GM19467 (cell line): ENCODE results near the gene OTOP3.
"Not testable (repeated sequence)": the region's sequence is repeated elsewhere in the genome, so short reads cannot be mapped to it uniquely, and the experiment has no call there.

ENCODE experiments used
- ATAC-seq: cut with Tn5 transposase; IDR thresholded peaks from one replicate; pipeline ENCODE4 v1.9.1; 2021; ENCODE audit warnings: mild to moderate bottlenecking, moderate library complexity; ENCODE audit not compliant: unreplicated experiment

Gene OTOP3, protein sequence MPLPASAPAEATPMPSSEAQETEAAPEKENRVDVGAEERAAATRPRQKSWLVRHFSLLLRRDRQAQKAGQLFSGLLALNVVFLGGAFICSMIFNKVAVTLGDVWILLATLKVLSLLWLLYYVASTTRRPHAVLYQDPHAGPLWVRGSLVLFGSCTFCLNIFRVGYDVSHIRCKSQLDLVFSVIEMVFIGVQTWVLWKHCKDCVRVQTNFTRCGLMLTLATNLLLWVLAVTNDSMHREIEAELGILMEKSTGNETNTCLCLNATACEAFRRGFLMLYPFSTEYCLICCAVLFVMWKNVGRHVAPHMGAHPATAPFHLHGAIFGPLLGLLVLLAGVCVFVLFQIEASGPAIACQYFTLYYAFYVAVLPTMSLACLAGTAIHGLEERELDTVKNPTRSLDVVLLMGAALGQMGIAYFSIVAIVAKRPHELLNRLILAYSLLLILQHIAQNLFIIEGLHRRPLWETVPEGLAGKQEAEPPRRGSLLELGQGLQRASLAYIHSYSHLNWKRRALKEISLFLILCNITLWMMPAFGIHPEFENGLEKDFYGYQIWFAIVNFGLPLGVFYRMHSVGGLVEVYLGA

DNA sequence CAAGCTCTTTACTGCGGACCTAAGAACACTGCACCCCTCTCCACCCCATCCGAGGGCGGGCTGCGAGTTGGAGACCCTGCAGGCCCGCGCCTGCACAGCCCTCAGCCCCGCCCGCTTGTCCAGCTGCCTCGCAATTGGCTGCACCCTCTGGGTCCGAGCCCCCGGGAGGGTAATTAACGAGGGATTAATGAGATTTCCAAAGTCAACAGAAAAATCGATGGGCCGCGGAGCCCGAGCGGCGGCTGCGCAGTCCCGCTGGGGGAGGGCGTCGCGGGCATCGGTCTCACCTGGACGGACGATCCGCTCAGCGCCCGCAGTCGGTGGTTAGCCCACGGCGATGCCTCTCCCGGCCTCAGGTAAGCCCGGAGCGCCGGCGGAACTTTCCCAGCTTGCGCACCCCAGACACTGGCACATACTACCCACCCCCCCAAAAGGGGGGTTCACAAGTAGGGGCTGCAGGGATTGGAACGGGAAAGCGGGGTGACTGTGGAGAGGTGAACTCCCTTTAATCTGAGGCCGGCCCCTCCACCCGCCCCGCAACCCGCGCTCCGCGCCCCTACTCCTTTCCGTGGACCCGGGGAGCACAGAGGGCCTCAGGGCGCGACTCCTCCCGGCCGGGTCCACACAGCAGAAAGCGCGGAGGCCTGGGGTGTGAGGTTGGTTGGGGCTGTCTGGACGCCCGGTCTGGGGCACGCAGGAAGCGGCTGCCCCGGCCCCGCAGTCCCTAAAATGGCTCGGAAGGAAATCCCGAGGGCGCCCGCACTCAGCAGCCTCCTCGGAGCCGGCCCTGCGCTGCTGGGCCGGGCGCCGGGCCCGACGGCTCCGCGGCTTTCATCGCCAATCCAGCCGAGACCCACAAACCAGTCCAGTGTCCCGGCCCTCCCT is at the start of gene OTOP3:
TSS of gene OTOP3 (plus strand) at position 314 of the 885 bp plus-strand sequence. CDS start at position 338, 24 bp downstream.
- ATAC-seq, result no peak

DNA sequence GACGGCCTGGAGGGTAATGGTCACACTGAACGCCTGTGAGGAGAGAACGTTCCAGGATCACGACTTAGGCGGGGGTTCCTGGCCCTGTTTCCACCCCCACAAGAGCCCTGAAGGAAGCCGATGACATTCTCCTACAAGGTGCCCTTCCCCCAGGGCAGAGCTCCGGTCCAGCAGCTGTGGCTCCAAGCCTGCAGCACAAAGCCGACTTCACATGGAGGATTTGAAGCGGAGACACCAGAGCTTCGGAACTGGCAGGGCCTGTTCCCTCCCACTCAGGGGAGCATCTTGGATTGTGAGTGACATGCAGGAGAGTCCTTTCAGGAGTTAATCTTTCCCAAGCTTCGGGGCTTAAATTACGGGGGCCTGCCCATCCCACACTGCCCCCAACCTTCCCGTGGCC is 47.2 kb upstream of the OTOP3 start:
- ATAC-seq, result no peak

- no peak for ATAC-seq
These were observed 45.1 kb upstream of the OTOP3 start for GRCh38 chr17:74890554-74890953.

- no peak for ATAC-seq
These were observed 43.5 kb upstream of the OTOP3 start for GRCh38 chr17:74892013-74892841.

DNA sequence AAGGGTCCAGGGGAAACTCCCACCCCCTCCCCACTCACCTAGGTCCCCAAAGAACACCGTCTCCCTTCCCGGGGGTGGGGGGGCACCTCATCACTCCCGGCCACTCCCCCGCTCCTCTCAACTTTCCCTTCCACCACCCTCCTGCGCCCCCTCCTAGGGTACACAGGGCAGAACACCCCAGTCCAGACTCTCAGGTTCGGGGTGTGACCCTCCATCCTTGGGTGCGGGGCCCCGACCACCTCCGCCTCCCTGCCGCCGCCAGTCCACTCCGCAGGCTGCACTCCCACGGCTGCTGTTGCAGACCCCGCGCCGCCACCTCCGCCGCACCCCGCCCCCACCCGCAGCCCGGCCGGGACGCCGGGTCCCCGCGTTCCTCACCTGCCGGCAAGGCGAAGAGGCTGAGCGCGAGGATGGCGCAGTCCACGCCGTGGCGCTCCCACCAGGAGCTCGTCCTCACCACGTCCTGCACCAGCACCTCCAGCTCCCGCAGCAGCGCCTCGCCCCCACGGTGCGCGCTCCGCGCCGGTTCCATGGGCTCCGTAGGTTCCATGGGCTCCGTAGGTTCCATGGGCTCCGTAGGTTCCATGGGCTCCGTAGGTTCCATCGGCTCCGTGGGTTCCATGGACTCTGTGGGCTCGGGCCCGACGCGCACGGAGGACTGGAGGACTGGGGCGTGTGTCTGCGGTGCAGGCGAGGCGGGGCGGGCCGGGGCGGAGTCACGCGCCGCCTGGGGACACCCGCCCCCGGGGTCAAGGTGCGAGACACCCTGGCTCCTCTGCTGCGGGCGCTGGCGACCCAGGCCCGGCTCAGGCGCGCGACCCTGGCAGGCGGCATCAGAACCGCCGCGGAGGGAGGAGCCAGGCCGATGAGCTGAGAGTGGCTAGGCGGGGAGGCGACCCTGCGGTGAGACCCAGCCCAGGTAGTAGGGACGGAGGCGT is 42.5 kb upstream of the OTOP3 start, which contains the start of gene FADS6:
TSS of gene FADS6 (minus strand) at position 660 of the 938 bp plus-strand sequence. CDS start at position 622, 38 bp downstream.
- no peak for ATAC-seq

GRCh38 chr17:74893936-74894671 is 41.6 kb upstream of the OTOP3 start:
- no peak for ATAC-seq

GRCh38 chr17:74898376-74898946 is 37.2 kb upstream of the OTOP3 start:
- ATAC-seq, result no peak

- ATAC-seq, result no peak
These were observed 35.5 kb upstream of the OTOP3 start for GRCh38 chr17:74900208-74900607.

- no peak for ATAC-seq
These were observed 34.2 kb upstream of the OTOP3 start for GRCh38 chr17:74901353-74902135.

- no peak for ATAC-seq
These were observed 32.7 kb upstream of the OTOP3 start for GRCh38 chr17:74903034-74903433.

DNA sequence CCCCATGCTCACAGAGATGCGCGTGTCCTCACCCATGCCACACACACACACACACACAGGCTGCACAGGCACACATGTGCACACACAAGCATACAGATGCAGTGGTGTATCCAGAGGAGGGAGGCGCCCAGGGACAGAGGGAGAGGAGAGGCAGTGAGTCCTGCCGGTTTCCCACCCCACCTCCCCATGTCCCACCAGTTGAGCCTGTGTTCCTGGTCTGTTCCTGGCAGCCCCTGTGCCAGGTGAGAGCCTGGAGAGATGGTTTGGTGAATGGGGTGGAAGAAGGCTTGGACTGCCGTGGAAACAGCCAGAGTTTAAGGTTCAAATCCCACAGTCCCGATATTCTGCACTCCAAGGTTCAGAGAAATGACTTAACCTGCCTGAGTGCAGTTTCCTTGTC is 32.0 kb upstream of the OTOP3 start:
- ATAC-seq, result no peak

GRCh38 chr17:74904687-74905409 is 30.9 kb upstream of the OTOP3 start:
- ATAC-seq, result no peak

DNA sequence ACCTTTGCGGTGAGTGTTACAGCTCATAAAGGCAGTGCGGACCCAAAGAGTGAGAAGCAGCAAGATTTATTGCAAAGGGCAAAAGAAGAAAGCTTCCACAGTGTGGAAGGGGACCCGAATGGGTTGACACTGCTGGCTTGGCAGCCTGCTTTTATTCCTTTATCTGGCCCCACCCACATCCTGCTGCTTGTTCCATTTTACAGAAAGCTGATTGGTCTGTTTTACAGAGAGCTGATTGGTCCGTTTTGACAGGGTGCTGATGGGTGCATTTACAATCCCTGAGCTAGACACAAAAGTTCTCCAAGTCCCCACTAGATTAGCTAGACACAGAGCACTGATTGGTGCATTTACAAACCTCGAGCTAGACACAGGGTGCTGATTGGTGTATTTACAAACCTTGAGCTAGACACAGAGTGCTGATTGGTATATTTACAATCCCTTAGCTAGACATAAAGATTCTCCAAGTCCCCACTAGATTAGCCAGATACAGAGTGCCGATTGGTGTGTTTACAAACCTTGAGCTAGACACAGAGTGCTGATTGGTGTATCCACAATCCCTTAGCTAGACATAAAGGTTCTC is 29.4 kb upstream of the OTOP3 start:
- not testable (repeated sequence) for ATAC-seq

- ATAC-seq, result no peak
These were observed 28.7 kb upstream of the OTOP3 start for GRCh38 chr17:74907012-74907411.

GRCh38 chr17:74909097-74909496 is 26.6 kb upstream of the OTOP3 start:
- not testable (repeated sequence) for ATAC-seq

GRCh38 chr17:74911423-74911822 is 24.3 kb upstream of the OTOP3 start:
- ATAC-seq, result not testable (repeated sequence)
